ENCODE measurements around the gene BRINP3.

Gene BRINP3

DNA sequence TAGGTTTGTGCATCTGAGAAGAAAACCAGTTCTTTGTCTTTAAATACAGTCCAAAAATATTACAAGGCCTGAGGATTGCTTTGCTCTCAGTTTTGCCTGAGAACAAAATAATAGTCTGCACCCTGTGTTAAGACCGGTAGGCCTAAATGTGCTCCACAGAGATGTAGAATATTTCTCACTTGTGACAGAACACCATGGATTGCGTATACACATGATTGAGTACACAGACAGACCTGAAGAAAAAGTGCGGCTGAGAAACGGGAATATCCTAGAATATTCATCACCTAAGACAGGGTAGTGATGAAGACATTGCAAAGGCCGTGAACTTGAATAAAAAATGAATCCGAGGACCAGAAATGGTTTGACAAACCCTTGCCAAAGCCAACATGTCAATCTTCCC lies 155.4 kb downstream of the BRINP3 start:
- no peak for DNase-seq (ENCODE audit: low spot score)

GRCh38 chr1:190320952-190321351 lies 156.7 kb downstream of the BRINP3 start:
- peak; percentile 50 for DNase-seq (ENCODE audit: low spot score)

DNA sequence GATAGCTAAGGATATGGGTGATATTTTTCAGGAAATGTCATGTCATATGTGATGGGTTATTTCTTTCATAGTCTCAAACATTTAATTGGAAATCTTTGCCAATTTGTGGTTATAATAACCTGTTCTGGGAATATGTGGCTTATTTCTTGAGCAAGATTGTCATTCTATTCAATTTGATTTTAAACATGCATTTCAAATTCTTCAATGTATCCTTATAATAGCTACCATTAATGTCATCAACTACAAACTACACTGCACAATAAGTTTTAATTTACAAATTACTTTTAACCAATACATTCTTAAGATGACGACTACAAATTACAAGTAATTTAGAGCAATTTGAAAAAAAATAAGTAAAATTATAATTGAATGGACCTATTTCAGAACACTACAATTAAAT lies 164.9 kb downstream of the BRINP3 start:
- DNase-seq (ENCODE audit: low spot score) = no peak

- no peak for DNase-seq (ENCODE audit: low spot score)
Observed at GRCh38 chr1:190303501-190303900, 174.2 kb downstream of the BRINP3 start.

- DNase-seq (ENCODE audit: low spot score) = no peak
Observed at GRCh38 chr1:190296453-190296852, 181.2 kb downstream of the BRINP3 start.

DNA sequence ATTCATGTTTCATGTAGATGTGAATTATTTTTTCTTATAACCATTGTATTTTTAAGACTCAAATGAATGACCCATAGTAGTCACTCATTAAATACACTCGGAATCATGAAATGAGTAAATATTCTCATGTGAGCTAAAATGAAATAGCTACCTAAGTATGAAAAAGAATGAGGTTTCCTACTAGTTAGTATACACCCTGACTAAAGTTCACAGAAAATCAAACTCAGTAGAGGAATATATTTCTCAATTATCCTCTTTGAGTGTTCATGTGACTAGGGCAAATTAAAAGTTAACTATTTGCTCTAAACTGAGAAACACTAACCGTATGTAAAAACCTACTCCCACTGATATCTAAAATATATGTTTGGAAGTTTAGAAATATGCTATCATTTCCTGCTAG lies 187.8 kb downstream of the BRINP3 start:
- no peak for DNase-seq (ENCODE audit: low spot score)

- DNase-seq (ENCODE audit: low spot score) = no peak
Observed at GRCh38 chr1:190286111-190286510, 191.6 kb downstream of the BRINP3 start.

GRCh38 chr1:190277107-190277506 lies 200.6 kb downstream of the BRINP3 start:
- no peak for DNase-seq (ENCODE audit: low spot score)

DNA sequence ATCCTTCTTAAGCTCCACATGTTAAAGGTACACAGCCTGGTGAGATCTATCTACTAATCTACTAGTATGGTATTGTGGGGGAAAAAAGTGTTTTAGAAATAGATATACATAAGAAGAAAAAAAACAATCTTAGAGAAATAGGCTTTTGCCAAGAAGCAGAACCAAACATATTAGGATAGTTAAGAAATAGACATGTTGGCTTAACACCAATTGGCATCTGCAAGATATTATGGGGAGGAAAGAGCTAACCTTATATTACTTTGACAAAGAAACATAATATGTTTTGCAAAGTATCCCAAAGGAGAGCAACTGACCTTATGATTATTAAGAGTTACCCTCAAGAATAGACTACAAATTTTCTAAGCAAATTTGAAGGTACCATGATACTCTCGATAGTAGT lies 202.9 kb downstream of the BRINP3 start:
- no peak for DNase-seq (ENCODE audit: low spot score)

- no peak for DNase-seq (ENCODE audit: low spot score)
Observed at GRCh38 chr1:190273161-190273560, 204.5 kb downstream of the BRINP3 start.

- DNase-seq (ENCODE audit: low spot score) = no peak
Observed at GRCh38 chr1:190262538-190262937, 215.1 kb downstream of the BRINP3 start.

DNA sequence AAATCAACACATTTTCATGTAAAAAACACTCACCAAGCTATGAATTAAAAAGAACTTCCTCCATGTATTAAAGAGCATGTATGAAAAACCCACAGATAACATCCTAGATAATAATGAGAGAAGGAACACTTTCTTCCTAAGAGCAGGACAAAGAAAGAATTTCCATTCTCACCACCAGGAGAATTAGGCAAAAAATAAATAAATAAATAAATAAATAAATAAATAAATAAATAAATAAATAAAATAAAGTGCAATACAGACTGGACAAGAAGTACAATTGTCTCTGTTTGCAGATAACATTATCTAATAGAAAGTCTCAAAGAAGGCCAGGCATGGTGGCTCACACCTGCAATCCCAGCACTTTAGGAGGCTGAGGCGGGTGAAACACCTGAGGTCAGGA lies 218.2 kb downstream of the BRINP3 start:
- DNase-seq (ENCODE audit: low spot score) = no peak

DNA sequence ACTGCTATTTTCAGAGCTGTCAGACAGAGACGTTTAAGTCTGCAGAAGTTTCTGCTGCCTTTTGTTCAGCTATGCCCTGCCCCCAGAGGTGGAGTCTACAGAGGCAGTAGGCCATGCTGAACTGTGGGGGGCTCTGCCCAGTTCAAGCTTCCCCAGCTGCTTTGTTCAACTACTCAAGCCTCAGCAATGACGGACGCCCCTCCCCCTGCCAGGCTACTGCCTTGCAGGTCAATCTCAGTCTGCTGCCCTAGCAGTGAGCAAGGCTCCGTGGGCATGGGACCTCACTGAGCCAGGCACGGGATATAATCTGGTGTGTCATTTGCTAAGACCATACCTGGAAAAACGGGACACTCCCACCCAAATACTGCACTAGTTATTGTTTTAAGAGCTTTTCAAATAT lies 219.7 kb downstream of the BRINP3 start:
- DNase-seq (ENCODE audit: low spot score) = no peak

DNA sequence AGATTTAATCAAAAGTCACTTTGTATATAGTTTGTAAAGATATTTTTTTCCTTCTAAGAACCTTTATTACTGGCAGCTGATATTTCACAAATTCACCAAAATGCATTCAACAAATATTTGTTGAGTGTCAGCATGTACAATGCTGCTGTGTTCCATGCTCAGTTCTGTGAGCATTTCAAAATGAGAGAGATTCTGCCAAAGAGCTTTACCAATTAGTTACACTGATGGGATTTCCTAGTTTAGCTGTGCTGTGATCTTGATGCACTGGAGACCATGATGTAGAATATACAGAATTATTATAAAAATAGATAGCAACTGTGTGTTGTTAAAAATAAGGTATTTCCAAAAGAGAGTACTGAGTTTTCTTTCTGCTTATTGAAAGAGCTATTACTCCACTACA lies 225.6 kb downstream of the BRINP3 start:
- no peak for DNase-seq (ENCODE audit: low spot score)

DNA sequence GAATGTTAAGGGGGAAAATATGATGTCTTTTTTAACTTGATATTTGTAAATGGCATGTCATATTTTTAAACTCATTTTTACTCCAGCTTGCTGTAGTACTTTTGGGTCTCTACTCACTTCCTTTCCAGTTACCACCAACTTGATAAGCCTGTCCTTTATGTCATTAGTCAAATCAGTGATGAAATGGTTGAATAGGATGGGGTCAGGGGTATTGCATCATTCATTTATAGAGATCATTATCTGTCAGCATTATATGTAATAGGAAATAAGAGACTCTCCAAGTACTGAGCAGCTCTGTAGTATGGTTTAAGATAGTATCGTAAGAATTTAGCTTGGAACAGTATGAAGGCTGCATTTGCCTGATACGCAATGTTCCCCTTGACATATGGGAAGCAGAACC lies 227.3 kb downstream of the BRINP3 start:
- DNase-seq (ENCODE audit: low spot score) = no peak

DNA sequence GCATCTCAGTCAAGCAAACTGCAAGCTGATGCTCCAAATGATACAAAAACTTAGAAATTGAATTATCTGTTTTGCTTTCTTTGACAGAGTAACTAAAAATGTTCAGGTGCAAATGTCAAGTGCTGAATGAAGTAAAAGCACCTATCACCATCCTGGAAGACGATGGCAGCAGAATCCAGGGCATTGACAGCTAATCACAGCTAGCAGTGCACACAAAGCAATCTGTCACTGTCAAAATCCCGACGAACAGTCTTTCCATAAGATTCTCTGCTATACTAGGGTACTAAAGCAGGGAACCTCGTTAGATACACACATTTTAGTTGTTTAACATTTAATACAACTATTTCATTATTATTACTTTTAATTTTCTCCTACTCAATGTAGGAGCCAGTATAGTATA lies 233.3 kb downstream of the BRINP3 start:
- DNase-seq (ENCODE audit: low spot score) = no peak

- DNase-seq (ENCODE audit: low spot score) = no peak
Observed at GRCh38 chr1:190243056-190243455, 234.6 kb downstream of the BRINP3 start.

- DNase-seq (ENCODE audit: low spot score) = no peak
Observed at GRCh38 chr1:190226006-190226405, 251.7 kb downstream of the BRINP3 start.

- DNase-seq (ENCODE audit: low spot score) = no peak
Observed at GRCh38 chr1:190212450-190212849, 265.2 kb downstream of the BRINP3 start.

DNA sequence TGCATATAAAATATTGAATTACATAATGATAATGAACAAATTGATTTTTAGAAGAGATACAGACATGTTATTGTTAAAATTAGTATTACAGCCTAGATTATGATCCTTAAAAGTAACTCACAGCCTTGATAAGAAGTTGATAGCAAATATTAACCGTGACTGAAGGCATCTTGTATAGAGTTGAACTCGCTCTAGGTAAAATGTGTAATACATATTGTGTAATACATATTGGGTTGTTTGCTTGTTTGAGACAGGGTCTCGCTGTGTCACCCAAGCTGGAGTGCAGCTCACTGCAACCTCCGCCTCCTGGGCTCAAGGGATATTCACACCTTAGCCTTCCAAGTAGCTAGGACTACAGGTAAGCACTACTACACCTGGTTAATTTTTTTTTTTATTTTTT lies 269.9 kb downstream of the BRINP3 start:
- DNase-seq (ENCODE audit: low spot score) = no peak

GRCh38 chr1:190205713-190206112 lies 272.0 kb downstream of the BRINP3 start:
- no peak for DNase-seq (ENCODE audit: low spot score)

DNA sequence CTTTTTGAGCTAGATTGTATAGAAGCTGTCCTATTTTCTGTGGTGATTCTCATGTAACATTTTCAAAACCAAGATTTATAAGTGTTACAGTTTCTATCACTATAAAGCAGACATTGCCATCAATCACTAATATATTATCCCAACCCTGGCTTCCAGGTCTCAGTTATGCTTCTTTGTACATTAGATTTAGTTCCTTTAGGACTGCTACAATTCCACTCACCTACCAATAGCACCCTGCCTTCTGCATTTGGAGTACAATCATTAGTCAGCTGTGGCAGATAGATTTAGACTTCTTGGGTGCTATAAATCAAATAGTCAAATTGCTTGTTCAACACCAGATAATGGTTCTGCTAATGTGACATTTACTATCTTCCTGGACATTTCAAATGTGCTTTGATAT lies 281.6 kb downstream of the BRINP3 start:
- DNase-seq (ENCODE audit: low spot score) = no peak

DNA sequence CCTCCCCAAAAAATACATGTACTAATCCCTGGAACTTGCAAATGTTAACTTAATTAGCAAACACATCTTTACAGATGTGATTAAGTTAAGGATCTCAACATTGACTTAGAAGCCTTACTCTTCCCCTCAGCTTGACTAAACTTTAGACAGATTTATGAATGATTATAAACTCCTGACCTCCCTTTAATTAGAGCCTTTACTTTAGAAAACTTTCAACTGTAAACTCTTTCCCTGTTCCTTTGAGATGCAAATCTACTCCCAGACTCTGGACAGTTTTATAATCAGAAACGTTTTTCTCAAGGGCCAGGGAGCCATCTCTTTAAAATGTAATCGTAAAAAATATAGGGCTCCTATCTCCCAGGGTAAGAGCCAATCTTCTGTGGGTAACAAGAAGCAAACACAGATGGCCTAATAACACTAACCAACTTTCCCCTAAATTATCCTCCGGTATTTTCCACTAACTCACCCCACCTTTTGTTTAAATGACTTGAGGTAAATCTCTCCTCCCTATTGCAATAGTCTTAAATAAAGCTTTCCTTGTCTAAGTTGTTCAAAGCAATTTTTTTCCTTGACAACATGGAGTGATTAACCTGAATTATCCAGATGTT lies 284.1 kb downstream of the BRINP3 start:
- DNase-seq (ENCODE audit: low spot score) = no peak

DNA sequence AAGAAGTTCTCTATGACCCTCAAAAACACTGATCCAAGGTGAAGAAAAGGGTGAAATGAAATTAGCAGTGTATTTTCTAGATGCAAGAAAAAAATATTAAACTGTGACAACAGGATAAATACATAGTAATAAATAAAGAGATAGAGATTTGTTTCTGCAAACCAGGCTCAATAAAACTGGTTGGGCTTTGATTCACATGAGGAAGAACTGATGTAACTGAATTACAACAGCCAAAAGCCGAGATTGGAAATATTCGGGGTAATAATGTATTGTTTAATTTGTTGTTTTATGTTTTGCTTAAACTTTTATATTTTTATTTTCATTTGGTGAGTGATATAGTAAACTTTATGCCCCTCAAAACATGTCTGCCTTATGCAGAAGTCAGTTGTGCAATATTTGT lies 285.0 kb downstream of the BRINP3 start:
- DNase-seq (ENCODE audit: low spot score) = no peak

DNA sequence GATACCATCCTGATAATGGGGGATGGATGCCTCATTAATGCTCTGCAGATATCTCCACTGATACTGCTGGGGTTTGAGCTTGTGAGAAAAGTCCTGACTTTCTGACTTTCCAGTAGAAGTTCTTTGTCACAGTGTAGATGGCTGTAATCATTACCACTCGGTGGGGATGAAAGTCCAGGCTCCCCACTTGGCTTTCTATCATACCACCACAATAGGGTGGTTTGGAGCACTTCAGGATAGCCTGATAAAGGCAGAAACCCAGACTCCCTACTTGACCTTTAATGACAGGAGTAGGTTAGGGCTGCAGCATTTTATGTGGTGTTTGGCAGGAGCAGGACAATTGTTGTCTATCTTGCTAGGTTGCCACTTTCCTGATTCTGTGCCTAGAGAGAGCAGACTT lies 294.1 kb downstream of the BRINP3 start:
- no peak for DNase-seq (ENCODE audit: low spot score)

Data from RKO (cell line).